HG03039 (cell line): Measurements from ENCODE around the gene POU2F1.
"Not testable (repeated sequence)": the region's sequence is repeated elsewhere in the genome, so short reads cannot be mapped to it uniquely, and the experiment has no call there.

Source experiments
- ATAC-seq: cut with Tn5 transposase; IDR thresholded peaks from one replicate; pipeline ENCODE4 v1.9.1; 2021; ENCODE audit warnings: mild to moderate bottlenecking, moderate library complexity; ENCODE audit not compliant: unreplicated experiment

POU2F1 gene

GRCh38 chr1:167305706-167306277 is 85.1 kb downstream of the POU2F1 start:
- no peak for ATAC-seq

- ATAC-seq = no peak
These were observed 90.0 kb downstream of the POU2F1 start for GRCh38 chr1:167310732-167311131.

GRCh38 chr1:167312871-167313270 is 92.2 kb downstream of the POU2F1 start:
- no peak for ATAC-seq

- no peak for ATAC-seq
These were observed 94.0 kb downstream of the POU2F1 start for GRCh38 chr1:167314671-167315070.

GRCh38 chr1:167317463-167317862 is 96.8 kb downstream of the POU2F1 start:
- no peak for ATAC-seq

- not testable (repeated sequence) for ATAC-seq
These were observed 98.5 kb downstream of the POU2F1 start for GRCh38 chr1:167319206-167319605.

GRCh38 chr1:167322483-167322882 is 101.8 kb downstream of the POU2F1 start:
- ATAC-seq = no peak

- ATAC-seq = no peak
These were observed 104.5 kb downstream of the POU2F1 start for GRCh38 chr1:167325151-167325550.

GRCh38 chr1:167328306-167328815 is 107.7 kb downstream of the POU2F1 start:
- no peak for ATAC-seq

GRCh38 chr1:167328816-167329483 is 108.3 kb downstream of the POU2F1 start:
- peak; percentile 64 for ATAC-seq

- ATAC-seq = no peak
These were observed 110.1 kb downstream of the POU2F1 start for GRCh38 chr1:167330601-167331293.

GRCh38 chr1:167331650-167332049 is 111.0 kb downstream of the POU2F1 start:
- no peak for ATAC-seq

- no peak for ATAC-seq
These were observed 111.8 kb downstream of the POU2F1 start for GRCh38 chr1:167332503-167332902.

- ATAC-seq = no peak
These were observed 112.4 kb downstream of the POU2F1 start for GRCh38 chr1:167333124-167333523.

- ATAC-seq = no peak
These were observed 113.0 kb downstream of the POU2F1 start for GRCh38 chr1:167333703-167334102.

- no peak for ATAC-seq
These were observed 118.7 kb downstream of the POU2F1 start for GRCh38 chr1:167339405-167339804.

- no peak for ATAC-seq
These were observed 122.2 kb downstream of the POU2F1 start for GRCh38 chr1:167342846-167343245.

- no peak for ATAC-seq
These were observed 123.4 kb downstream of the POU2F1 start for GRCh38 chr1:167344112-167344511.

GRCh38 chr1:167344615-167345385 is 124.1 kb downstream of the POU2F1 start:
- no peak for ATAC-seq

- no peak for ATAC-seq
These were observed 124.7 kb downstream of the POU2F1 start for GRCh38 chr1:167345386-167345733.

- no peak for ATAC-seq
These were observed 136.6 kb downstream of the POU2F1 start for GRCh38 chr1:167357305-167357704.
